T-helper 9 cell (primary cell): ENCODE measurements around the gene ANK3.
"Not testable (repeated sequence)": the region's sequence is repeated elsewhere in the genome, so short reads cannot be mapped to it uniquely, and the experiment has no call there.

ENCODE experiments used
- DNase-seq: peaks from one replicate; pipeline ENCODE4 v3.0.0-alpha.2; 2020

Gene ANK3

DNA sequence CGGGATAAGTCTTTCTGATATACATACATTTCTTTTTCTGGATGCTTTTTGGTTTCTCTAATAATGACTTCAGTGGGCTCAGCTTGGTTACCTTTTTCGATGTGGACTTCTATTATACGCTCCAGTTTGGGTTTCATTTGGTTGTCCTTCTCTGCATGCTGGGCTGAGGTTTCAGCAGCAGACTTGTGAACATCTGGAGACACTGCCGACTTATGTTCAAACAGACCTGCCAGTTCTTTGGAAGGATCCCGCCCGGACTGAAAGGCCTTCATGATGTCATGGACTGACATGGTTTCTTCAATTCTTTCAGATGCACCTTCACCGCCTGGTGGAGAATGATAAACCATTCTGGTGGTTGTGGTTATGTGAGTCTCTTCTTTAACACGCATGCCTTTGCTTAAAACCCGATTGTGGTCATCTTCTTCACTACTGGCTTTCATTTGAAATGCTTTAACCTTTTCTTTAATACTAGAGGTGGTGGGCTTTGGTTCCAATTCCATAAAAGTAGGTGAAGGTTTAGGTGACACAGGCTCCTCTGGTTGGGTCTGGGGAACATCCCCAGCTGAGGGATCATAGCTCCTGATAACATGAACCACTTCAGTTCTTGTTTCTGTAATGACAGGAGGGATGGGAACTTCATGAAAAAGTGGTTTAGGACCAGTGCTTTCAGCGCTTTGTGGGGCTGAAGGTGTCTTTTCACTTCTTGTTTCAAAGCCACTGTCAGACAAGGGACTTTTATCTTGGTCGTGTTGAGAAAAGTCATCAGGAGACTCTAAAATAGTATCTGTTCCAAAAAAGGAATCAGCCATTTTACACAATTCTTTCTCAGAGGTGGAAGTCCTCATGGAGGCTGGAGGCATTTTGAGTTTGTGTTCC lies 315.7 kb downstream of the ANK3 start:
- DNase-seq = no peak

DNA sequence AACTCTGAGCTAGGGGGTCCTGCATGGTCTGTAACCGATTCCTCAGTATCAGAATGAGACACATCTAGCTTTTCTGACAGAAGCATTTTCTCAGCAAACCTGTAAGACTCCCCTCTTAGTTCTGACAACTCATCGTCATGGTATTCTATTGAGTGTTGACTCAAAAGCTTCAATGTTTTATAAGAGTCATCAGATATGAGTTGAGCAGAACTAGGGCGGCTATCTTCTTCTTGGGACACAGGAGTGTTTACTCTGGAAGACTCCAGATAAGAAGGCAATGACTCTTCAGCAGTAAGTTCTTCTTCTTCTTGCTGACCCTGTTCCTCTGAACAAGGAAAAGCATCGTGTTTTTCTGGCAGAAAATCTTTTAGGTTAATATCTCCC lies 316.3 kb downstream of the ANK3 start:
- no peak for DNase-seq

DNA sequence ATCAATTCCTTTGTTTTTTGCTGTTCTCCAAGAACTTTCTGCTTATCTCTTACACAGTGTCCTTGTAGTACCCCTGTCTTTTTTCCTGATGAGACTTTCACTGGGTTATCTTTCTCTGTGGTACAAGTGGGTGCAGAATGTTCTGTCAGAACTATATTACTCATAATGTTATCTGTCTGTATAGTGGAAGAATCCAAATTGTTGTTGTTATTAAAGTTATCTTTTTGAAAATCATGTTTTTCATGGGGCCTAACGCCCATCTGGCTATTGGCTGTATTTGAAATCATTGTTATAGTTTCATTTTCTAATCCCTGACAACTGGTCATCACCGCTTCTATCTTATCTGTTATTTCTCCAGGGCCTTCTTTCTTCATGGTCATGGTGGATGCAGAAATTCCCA lies 320.4 kb downstream of the ANK3 start:
- no peak for DNase-seq

DNA sequence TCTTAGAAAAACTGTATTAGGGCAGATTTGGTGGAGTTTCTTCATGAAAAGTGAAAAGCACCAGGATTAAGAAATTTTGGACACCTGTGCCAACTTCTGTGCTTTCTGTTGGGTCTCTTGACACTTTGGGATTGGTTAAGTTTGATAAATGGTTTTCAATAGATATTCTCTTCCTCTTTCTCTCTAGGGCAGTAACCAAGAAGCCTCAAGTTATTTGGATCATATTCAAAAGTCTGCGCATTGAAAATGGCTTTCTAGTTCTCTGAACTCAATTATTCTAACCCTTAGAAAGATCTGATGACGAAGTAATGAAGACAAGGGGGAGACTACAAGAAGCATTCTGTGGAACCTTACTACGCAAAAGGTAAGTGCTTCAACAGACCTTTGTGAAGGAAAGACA lies 339.3 kb downstream of the ANK3 start:
- DNase-seq = no peak

DNA sequence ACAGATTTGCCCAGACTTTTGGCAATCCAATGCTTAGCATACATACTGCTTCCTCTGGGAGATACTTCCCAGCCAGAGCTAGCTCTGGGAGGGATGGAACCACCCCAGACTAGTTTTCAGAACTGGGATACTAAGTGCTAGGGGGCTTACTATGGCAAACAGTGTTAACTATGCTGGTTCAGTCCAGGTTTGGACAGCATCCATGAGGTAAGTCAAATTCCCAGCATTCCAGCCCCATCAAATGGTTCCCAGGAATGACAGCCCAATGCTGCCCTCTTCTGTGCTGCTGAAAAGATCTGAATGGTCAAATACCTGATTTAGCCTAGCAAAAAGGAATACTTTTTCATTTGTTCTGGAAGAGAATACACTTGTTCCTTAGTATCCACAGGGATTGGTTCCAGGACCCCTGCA lies 341.6 kb downstream of the ANK3 start:
- DNase-seq = no peak

DNA sequence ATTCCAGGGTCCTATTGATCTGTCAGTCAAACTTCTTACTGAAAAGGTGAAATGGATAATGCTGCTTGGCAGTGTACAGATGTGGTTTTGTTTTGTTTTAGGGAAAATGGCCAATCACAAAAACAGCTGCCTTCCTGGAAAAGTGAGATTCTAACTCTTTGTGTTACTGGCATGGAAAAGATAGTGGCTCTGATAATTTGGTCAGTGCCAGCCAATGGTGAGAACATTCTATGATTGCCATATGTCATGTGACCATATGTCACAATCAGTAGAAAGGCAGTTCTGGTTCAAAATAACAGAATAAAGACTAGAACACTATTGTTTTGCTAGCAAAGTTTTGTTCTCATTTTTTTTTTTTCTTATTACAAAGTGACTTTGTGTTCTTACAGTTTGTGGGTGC lies 344.1 kb downstream of the ANK3 start:
- DNase-seq = no peak

DNA sequence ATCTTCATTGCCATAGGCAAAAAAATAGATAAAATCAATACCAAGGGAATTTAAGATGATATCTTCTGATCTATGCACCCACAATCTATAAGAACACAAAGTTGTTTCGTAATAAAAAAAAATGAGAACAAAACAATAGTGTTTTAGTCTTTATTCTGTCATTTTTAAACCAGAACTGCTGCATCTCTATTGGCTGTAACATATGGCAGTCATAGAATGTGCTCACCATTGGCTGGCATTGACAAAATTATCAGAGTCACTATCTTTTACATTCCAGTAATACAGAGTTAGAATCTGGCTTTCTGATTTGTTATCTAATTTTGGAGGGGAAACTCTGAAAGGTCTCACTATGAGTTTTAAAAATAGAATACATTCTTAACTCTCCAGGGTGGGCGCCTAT lies 344.7 kb downstream of the ANK3 start:
- no peak for DNase-seq

DNA sequence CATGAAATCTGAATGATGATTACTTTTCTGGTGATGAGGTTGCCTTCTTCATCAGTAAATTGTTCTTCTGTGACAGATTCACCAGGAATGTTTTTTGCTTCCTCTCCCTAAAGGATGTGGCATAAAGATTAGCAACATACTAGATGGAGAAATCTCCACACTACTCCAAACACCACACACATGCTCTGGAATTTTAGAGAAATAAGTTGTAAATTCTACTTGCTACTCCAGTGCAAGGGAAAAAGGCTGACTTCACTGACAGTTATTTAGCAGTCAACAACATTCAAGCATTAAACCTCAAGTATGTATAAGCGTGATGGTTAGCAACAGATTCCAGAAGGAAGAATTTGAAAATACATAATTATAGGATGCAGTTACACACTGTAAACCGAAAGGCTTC lies 345.4 kb downstream of the ANK3 start:
- DNase-seq = no peak

DNA sequence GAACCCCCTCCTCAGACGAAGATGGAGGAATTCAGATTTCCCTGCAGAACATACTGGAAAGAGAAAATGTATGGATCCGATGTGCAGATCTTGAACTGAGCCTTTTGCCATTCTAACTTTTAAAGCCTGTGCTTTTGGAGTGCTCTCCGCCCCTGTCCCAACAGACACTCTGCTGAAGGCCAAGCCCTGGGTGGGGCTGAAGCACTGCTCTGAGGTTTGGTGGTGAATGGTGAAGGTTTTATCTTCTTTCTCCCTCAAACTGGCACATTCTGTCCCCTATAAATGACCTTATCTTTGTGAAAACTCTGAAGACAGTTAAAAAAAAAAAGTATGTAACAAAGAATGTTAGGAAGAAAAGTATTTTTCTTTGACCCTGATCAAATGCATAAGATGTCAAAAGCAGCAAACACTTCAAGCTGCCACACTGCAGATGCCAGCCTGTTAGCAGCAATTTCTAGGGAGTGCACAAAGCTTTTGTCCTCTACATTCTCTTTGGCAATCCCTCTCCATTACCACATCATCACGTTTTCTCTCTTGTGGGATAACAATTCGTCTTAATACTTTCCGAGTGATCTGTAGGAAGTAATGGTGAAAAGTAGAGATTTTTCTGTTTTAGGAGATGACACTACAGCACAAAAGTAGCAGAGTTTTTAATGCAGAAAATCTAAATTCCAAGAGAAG lies 346.0 kb downstream of the ANK3 start:
- no peak for DNase-seq

DNA sequence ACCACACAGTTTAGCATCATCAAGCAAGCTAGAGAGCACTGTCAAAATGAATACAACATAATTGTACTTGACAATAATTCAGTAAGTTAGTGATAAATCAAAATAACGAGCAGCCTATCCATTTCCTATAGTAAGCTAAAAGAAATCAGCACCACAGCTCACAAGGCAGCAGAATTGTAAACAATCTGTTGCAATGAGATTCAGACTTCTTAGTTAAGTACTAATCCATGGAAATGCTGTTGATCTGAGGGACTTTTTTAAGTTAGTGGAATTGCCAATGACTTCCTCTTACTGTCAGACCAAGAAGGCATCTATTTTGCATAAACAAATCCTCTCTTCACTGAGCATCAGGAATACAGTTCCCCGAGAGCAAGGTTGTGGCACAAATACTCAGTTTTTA lies 346.8 kb downstream of the ANK3 start:
- no peak for DNase-seq

DNA sequence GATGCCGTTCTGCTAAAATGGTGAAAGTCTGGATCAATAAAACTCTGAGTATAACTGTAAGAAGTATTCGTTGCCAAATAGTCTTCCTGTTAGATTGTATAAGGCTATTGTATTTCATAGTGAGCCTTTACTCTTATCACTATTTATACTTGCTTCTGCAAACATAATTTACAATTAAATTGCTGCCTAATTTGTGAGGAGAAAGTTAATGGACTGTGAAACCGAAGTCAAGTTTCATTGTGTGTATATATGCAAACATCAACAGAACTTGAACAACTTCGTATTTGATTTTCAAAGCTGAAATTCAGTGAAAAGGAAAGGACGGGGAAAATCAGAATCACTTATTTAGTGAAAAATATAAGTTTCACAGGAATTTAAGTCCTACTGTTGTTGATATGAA lies 347.4 kb downstream of the ANK3 start:
- no peak for DNase-seq

DNA sequence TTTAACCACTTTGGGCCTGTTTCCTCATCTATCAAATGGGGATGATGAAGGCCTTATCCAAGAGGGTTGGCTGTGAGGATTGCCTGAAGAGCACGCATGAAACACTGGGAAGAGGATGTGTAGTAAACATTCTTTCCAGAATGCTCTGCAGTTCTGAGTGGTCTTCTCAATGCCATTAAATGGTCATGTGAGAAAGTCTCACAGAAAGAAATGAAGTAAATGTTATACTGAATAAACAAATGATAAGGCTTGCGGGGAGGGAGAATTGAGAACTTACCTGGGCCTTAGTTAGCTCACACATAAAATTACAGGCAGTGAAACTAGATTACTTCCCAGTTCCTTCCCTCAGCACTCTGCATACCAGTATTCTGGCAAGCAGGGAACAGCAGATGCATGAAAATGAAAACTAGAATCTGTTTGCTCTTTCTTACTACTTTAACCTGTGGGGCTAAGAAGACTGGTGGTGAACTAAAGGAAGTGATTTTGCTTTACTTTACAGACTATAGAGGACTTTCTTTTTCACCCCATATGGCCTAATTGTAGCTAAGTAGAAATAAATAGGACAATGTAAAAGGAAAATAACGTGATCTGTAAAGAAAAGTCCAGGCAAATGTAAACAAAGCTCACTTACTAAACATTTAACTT lies 348.1 kb downstream of the ANK3 start:
- no peak for DNase-seq

DNA sequence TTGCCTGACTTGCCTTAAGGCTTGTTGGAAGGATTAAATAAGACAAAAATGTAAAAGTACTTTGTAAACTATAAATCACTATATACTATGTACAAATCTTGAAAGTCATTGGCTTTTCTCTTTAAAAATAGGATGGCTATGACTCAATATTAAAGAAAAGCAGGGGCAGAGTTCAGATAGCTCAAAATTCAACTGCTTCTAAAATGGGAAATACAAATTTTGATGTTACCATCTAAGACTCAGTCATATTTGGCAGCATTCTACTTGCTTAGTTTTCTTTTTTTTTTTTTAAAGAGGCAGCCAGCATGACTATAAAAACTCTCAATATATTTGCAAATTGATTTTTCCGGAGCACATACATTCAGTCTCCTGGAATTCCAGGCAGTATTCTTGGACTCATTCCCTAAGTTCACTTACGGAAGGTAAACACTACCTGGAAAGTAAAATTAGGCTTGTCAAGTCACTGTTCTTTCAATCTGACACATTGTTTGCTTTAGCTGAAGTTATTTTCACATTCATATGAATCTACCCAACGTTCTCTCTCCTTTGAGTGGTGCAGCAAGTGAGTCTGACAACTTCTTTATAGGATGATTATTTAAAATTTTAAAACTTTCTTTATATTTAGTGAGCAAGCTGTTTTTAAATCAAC lies 349.5 kb downstream of the ANK3 start:
- no peak for DNase-seq

DNA sequence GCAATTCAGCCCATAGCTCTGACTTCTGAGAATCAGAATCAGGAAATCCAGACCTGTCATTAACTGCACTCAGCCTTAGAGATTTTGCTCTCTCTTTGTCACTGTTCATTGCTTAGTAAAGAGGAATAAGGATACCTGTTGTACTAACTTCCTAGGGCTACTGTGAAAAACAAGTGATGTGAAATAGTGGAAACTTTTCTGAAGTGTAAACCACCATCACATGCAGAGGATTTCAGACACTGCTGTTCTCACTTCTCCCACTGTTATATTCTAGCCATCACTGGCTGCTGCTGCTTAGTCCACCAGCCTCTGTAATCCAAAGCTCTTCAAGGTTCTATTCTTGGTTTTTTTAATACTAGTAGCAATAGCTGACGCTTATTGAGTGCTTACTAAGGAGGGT lies 353.7 kb downstream of the ANK3 start:
- no peak for DNase-seq

DNA sequence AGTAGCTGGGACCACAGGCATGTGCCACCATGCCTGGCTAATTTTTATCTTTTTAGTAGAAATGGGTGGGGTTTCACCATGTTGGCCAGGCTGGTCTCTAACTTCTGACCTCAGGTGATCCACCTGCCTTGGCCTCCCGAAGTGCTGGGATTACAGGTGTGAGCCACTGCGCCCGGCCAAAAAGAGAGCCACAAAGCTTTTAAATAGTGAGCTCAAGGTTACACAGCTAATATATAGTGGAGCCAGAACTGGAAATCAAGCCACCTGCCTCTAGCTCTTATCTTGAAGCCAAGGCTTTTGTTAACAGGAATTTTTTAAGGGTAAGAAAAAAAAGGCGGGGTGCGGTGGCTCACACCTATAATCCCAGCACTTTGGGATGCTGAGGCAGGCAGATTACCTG lies 354.3 kb downstream of the ANK3 start:
- DNase-seq = not testable (repeated sequence)

DNA sequence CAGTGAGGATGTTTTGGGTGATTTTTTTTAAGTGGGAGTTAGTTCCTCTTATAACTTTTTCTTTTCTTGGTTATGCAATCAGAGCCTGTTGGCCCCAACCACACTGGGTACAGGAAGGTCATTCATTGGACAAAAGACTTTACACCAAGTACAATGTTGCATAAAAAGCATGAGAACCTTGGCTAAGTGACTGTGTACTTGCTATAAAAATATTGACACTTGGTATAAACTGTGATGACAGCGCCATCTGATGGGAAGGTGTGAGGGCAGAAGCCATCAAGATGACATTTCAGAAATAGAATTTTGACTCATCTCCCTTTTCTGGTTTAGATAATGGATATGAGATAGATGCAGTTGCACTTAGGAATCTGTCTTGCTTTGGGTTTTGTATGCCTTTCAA lies 357.0 kb downstream of the ANK3 start:
- peak; percentile 2 for DNase-seq

DNA sequence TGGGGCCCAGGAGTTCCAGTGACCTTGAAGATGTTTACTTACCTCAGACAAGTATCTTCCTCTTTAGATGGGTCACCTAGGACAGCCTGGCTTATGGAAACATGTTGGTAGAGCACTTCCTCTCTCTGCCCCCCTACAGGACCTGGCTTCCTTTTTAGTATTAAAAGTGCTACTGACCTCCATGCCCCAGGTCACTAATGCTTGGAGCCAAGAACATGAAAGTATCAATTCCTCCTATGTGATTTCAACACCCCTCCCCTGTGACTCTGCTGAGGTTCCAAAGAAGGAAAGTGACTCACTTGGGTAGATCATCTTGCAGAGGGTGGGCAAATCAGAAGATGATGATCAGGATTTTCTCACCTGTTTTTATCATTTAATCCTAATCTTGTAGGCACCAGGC lies 358.0 kb downstream of the ANK3 start:
- DNase-seq = no peak

DNA sequence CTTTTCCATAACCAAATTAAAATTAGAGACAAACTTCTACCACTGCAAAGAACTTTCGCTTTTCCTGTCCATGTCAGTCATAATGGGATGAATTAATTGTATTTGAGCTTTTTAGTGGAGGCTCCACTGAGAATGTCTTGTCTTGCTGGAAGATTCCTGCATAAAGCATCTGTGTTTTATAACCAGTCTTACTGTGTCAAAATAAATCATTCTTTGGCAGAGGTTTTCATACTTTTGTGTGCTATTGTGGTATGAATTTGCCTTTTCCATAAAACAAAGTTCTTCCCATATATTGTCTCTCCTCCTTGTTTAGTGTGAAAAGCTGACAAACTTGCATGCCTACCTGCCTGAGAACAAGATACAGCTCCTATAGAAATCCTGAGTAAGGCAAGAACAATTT lies 358.5 kb downstream of the ANK3 start:
- DNase-seq = no peak

DNA sequence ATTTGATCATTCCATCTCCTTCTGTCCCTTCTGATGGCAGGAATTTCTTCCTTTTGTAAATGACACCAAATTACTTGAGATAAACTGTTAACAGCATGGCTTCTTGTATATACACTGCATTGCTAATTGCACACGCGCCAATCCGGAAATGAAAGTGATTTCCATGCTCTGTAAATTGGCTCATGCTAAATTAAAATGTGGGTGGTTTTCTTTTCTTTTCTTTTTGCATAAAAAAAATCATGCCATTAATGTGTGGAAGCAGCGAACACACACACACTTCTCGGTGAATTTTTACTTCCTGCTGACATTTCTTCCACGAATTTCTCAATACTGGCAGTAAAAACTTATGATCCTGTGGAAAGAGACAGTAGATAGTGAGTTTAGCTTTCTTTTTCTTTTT lies 360.2 kb downstream of the ANK3 start:
- DNase-seq = no peak

DNA sequence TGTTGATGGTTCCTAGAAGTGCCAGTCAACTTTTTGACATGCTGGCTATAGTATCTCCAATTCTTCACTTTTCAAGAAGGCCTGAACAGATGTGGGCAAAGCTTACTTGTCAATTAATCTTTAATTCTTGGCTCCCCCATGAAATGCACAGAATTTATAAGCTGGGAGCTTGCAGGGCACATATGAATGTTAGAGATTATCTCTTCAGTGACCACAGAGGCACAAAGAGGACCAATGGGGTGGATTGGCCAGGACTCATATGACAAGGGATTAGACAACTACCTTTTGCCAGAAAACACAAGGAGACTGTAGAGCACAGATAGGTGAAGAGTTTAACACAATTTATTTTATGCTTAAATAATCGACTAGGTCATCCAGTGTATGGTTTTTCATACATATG lies 361.6 kb downstream of the ANK3 start:
- DNase-seq = no peak

DNA sequence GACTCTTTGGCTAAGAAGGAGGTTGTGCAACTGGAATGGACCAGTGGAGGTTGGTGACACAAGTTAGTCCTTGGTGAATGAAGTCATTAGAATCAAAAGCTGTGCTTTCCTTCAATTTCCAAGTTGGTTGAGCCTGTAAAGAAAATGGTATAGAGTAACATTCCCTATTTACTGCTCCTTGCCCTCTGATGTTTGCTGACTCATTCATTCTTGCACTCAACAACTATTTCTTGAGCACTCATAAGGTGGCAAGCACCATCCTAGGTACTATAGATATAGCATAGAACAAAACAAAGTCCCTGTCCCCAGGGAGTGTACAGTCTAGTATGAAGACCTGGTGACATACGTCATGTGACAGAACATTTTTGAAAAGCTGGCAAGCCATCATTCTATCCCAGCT lies 364.4 kb downstream of the ANK3 start:
- DNase-seq = no peak

DNA sequence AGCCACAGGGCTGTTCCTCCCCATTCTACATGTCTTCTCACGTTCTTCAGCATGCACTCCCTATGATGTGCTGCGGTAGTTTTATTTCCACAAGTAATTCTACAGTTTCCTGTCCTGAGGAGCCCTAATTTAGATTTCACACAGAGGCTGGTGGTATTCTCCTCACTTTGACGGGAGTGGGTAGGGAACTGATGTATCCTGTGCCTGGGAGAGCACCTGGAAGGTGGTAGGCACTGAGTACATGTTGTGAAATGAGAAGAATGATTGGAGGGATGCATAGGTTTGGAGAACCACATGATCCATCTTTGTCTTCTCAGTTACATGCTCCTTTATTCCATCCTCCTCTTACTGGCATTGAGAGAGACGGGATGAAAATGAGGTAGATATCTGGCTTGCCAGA lies 365.2 kb downstream of the ANK3 start:
- no peak for DNase-seq

DNA sequence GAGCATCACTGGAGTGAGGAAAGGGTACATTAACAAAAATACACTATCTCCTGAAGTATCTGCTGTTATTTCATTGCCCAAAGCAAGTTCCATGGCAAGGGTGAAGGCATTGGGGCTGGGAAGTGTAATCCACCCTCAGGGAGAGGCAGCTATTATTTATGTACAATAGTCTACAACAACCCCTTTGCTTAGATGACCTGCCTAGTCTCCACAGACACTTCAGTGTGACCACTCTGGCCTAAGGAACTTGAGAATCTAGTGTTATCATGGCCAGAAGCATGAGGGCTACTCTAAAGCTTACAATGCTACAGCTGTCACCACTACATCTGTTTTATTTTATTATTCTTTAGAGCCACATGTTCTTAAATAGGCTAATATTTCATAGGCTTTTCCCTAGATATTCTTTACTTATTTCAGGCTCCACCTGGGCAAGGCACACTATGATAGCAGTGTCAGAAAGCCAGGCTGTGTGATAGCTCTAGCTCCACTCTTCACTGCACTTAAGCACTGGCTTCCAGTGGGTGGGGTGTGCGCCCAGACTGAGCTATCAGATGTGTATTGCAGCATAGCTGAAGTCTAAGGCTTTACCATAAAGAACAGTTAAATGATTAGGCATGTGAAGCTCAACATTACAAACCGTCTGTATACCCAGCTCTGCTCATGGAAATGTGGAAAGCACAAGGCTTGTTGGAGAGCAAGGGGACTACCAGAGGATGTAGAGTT lies 366.4 kb downstream of the ANK3 start:
- DNase-seq = no peak
